ENCODE results near the gene UNC13D.
A peak's percentile ranks its signal among the peaks of the same experiment; 100 is the strongest.
"Not testable (repeated sequence)": the region's sequence is repeated elsewhere in the genome, so short reads cannot be mapped to it uniquely, and the experiment has no call there.

Gene UNC13D

GRCh38 chr17:75791254-75791653, 53.0 kb downstream of the UNC13D start:
- no peak for DNase-seq

DNA sequence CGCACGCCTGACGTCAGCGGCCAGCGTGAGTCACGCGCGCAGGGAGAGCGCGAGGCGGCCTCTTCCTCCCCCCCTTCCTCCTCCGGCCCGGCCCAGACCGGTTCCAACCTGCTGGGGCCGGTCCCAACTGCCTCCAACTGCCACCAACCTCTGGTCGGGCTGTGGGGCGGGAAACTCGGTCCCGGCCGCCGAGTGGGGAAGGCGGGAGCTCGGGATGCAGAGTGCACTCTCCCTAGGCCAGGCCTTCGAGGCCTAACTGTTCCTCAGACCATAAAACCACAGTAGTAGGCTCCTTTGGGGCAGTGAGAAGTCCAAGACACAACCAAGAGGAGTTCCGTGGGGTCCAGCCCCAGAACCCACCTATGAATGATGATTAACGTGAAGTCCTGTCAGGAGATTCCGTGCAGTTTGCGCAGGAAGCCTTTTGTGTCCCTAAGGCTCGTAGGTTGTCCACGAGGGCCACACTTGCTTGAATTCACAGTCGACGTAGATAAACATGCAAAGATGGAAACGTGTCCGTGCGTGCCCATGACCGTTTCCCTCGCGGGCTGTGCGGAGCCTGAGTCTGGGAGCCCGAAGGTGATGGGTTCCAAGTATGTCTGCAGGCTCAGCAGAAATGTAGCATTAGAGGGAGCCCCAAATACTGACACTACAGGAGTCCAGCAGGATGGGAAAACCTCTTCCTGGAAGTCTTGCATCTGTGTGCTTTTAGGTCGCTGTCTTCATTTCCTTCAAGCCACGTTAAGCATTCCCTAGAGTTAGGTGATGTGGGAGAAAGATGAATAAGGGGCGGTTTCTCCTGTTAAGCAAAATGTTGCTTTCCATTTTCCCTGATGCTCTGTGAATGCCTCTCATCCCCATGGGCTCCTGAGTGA, 59.0 kb downstream of the UNC13D start:
- peak; percentile 90 for DNase-seq

DNA sequence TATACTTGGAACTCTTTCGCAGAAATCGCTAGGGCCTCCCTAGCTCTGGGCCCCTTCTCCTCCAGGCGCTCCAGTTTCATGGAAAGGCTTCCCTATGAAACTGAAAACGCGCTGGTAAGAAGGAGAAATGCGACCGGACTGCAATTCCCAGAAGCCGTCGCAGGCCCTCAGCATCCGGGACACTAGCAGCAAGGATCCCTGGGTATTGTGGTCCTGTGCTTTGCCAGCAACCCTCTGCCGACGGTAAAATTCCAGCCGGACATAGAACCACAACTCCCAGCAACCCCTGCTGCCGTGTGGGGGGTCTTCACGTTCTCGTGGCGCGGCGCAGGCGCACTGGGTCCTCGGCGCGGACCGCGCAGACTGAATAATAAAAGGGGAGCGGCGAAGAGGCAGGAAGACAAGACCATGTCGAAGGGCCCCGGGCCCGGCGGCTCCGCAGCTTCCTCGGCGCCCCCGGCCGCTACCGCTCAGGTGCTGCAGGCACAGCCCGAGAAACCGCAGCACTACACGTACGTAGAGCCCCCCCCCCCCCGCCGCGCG, 59.7 kb downstream of the UNC13D start, which contains the start of gene UNK:
UNK (plus strand) TSS at position 334 of the 543 bp plus-strand sequence; CDS start at position 409, 75 bp downstream.
- peak; percentile 95 for DNase-seq

GRCh38 chr17:75783803-75784472, 60.3 kb downstream of the UNC13D start:
- DNase-seq, result no peak

- DNase-seq, result no peak
Observed at GRCh38 chr17:75783069-75783783, 61.0 kb downstream of the UNC13D start.

DNA sequence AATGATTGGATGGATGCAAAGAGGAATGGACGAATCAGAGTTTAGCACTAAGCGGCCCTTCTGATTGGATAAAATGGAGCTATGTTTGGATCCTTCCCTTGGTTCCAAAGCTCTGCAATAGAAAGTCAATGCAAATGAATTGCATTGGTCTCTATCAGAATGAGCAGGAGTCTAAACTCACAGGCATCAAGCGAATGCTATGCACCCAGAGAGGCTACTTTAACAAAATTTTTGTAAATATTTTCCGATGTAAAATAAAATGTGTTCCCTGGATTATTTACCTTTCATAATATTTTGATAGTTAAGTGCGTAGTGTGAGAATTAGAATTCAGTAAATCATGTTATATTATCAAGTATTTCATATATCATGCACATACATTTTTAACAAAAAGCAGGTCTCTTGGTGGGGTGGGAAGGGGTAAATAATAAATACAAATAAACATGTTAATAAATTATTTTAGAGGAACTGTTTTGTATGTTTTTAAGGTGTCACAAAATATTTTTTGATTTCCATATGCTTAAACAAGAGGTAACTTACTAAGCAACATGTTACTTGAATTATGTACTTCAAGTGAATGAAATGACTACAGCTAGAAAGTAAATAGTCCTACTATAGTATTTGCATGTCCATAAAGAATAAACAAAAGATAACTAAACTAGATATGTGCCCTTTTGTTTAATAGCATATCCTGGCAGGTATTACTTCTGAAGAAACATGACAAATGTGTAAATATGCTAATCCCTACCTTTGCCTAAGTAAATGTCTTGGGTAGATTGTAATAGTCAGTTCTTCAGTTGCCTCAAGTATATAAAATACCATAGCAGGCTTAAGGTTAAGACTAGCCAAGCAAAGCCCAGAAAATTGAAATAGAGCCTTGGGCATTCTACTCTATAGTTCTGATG, 64.0 kb downstream of the UNC13D start:
- no peak for DNase-seq

DNA sequence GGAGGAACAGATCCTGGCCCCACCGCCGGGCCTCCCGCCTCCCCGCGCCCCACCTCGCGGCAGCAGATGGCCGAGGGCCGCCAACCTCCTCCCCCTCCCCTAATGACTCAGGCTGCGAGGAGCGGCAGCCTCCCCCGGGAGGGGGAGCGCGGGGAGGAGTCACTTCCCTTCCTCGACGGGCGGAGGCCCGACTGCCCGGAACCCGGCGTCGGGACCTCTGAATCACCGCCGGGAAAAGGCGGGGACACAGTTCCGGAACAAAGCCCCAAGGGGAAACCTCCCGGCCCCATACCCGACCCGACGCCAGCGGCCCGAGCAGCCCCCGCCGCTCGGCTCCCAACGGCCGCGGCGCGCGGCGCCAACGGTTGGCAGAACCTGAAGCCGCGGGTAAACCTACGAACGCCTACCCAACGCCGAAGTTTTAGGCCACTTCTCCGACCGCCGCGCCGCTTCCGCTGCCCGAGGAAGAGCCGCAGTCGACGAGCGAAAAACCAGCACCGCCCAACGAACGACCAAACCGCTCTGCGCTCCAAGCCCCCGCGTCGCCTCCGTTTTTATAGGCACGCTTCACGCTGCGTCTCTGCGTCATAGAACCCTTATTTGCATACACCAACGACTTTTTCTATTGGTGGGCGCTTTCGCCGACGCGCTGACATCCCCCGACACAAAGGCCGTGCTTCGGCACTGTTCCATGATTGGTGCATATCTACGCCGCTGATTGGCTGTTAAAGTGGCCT, 64.8 kb downstream of the UNC13D start:
- peak; percentile 94 for DNase-seq

GRCh38 chr17:75778861-75779249, 65.3 kb downstream of the UNC13D start:
- DNase-seq, result no peak

- not testable (repeated sequence) for DNase-seq
Observed at GRCh38 chr17:75778066-75778860, 65.9 kb downstream of the UNC13D start.

GRCh38 chr17:75777296-75777922, 66.8 kb downstream of the UNC13D start:
- DNase-seq, result no peak
